GM21367 (cell line): ENCODE data around the gene ZFYVE9.
"Not testable (repeated sequence)": the region's sequence is repeated elsewhere in the genome, so short reads cannot be mapped to it uniquely, and the experiment has no call there.

Experiments
- ATAC-seq: cut with Tn5 transposase; IDR thresholded peaks from one replicate; pipeline ENCODE4 v1.9.1; 2021; ENCODE audit not compliant: unreplicated experiment

ZFYVE9 gene

DNA sequence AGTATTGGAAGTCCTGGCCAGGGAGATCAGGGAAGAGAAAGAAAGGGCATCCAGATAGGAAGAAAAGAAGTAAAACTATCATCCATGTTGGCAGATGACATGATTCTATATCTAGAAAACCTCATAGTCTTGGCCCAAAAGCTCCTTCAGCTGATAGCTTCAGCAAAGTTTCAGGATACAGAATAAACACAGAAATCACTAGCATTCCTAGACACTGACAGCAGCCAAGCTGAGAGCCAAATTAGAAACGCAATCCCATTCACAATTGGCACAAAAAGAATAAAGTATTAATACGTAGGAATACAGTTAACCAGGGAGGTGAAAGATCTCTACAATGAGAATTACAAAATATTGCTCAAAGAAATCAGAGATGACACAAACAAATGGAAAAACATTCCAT lies 44.6 kb downstream of the ZFYVE9 start:
- ATAC-seq = no peak

DNA sequence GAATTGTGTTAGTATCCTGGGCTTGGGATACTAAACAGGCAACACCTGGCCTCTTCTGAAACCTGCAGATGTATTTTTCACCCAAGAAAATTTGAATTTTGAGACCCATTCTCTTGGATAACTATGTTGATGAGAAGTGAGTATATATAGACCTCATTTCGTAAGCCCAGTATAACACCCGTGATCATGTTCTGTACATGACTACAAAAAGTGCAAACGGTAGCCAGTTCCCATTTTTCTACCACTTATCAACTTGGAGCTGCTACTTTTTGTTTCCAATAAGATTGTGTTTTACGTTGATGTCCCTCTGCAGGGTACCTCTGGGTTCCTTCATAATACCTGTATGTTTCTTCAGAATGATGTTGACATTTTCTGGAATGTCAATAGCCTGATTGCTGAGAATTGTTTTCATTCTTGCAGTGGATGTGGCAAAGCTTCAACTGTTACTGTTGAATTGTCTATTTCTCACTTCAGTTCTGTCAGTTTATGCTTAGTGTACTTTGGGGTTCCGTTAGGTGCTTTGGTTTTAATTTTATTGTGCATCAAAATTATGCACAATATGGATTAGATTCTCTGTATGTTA lies 48.1 kb downstream of the ZFYVE9 start:
- no peak for ATAC-seq

DNA sequence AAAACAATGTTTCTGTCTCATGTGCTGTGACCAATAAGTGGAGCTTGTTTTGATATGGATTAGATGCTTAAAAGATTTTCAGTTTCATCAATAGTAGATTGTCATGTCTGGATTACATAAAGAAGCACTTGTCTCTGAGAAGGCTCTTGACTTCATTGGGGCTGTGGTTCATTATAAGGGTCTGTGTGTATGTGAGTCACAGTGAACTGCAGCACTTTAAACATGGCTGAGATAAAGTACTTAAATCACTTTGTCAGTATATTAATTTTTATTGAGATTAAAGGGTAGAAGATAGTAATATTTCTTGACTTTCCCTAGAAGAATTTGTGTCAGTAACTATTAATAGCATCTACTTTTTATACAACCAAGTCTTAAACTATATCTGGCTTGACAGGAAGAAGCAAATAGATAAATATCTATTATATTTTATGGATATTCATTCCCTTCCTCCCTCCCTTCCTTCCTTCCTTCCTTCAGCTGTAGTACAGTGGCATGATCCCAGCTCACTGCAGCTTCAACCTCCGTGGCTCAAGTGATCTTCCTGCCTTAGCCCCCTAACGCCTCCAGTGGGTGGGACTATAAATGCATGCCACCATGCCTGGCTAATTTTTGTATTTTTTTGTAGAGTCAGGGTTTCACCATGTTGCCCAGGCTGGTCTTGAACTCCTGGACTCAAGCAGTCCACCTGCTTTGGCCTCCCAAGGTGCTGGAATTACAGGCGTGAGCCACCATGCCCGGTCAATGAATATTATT lies 48.8 kb downstream of the ZFYVE9 start:
- no peak for ATAC-seq

DNA sequence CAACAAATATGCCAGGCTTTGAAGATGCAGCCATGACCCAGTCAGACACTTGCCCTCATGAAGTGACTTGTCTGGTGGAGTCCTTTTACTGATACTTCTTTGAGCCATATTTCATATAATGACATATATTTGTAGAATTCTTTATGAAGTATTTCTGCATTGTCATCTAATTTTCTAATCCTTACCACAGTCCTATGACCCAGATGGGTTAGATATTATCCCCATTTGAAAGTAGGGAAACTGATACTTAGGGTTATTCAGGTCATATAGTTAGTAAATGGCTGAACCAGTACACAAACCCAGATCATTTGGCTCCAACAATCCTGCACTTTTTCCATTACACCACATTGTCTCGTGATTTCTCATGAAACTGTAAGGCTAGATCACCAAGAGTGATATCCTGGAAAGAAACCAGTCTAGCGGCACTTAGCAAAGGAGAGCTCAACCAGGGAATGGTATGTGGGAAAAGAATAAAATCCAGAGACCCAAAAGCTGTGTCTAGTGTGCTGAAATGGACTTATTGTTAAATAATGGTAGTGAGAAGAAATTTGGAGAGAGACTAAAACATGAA lies 49.6 kb downstream of the ZFYVE9 start:
- ATAC-seq = no peak

DNA sequence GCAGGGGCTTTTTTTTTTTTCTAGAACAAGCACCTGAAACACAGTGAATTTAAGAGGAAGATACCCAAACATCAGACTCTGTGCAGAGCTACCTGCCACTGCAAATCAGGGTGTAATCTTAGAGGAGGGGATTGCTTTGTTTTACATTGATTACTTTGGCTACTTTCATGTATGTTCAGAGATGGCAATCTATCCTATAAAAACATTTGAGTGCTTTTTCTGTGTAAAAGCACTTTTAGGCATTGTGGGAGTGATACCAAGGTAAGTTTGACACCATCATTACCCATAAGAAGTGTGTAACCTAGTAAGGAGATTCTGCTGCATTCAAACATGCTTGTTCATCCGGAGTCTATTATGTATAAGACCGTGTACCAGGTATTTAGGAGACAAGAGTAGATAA lies 50.1 kb downstream of the ZFYVE9 start:
- no peak for ATAC-seq

DNA sequence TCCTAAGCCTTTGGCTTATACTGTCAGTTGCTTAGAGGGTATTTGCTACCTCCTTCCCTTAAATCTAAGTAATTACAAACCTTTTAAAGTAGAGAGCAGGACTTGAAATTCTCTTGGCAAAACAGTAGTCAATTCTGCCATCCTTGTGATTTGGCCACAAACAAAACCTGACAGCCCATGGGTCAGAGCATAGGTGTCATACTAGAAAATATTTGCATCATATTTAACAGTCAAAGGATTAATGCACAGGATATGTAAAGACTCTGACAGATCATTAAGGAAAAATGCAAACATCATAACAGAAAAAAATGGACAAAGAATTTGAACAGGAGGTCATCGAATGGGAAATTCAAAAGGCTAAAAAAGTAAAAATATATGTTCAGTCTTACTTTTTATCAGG lies 50.5 kb downstream of the ZFYVE9 start:
- no peak for ATAC-seq

DNA sequence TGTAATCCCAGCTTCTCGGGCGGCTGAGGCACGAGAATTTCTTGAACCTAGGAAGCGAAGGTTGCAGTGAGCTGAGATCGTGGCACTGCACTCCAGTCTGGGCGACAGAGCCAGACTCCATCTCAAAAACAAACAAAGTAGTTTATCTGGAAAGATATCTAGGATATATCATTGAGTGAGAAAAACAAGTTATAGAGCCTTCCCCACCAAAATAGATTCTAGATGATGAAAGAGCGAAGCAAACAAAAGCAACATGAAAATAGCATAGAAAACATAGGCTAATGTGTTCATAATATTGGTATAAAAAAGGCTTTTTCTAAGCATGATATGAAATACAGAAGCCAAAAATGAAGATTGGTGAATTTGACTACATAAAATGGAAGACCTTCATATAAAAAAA lies 52.1 kb downstream of the ZFYVE9 start:
- no peak for ATAC-seq

DNA sequence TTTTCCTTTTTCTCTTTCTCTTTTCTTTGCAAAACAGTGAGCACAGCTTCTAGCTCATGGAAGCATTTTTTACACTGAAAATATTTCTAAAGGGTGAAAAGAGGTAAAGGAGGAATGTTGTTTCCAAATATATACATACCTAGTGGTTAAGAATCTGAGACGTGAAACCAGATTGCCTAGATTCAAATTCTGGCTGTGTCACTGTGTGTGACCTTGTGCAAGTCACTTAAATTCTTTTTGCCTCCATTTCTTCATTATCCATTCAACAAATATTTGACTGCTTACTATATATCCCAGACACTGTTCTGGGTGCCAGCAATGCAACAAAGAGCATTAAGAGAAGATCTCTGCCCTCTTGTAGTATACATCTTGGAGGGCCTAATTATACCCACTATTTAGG lies 53.3 kb downstream of the ZFYVE9 start:
- no peak for ATAC-seq

DNA sequence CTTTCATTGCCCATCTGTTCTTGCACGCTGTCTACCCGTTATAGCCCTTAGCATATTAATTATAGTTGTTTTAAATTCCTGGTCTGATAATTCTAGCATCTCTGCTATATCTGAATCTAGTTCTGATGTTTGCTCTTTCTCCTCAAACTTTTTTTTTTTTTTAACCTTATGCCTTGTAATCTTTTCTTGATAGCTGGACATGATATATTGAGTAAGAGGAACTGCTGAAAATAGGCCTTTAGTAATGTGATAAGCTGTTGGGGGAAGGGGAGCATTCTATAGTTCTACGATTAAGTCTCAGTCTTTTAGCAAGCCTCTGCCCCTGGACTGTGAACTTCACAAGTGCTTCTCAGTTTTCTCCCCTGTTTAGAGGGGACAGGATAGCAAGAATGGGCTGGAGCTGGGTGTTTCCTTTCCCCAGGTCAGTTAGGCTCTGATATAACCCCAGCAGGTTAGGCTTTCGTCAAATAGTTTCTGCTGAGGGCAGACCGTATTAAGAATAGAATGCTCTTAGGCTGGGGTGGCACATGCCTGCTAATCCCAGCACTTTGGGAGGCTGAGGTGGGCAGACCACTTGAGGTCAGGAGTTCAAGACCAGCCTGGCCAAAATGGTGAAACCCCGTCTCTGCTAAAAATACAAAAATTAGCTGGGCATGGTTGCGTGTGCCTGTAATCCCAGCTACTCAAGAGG lies 62.2 kb downstream of the ZFYVE9 start:
- no peak for ATAC-seq

DNA sequence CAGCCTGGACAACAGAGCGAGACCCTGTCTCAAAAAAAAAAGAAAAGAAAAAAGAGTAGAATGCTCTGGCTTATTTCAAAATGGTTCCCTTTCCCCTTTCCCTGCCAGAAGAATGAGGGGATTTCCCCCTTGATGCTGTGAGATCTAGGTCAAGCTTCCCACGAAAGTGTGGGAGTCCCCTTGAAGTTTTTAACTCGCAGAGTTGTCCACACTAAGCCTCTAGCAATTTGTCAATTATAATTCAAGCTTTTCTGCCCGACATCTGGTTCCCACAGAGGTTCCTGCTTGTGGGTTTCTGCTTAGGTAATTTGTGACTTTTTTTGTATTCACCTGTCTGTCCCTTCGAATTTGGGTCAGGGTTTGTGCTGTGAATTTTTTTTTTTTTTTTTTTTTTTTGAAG lies 62.8 kb downstream of the ZFYVE9 start:
- ATAC-seq = no peak

DNA sequence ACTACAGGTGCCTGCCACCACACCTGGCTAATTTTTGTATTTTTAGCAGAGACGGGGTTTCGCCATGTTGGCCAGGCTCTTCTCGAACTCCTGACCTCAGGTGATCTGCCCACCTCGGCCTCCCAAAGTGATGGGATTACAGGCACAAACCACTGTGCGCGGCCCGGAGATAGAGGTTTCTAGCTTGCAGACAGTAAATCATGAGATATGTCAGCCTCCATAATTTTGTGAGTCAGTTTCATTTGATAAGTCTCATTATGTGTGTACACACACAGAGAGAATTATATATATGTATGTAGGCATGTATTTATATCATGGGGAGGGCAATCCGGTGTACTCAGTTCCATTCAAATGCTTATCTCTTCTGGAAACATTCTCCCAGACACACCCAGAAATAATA lies 64.8 kb downstream of the ZFYVE9 start:
- not testable (repeated sequence) for ATAC-seq

DNA sequence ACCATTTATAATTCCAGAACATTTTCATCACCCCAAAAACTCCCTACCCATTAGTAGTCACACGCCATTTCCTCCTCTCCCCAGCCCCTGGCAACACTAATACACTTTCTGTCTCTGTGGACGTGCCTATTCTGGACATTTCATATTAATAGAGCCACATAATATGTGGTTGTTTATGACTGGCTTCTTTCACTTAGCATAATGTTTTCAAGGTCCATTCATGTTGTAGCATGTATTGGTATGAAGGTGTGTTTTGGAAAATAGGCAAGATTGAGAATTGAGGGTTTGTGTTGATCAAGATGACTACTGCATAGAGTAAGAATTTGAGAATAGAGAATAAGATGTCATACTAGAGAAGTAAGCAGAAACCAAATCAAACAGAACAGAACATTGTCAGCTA lies 67.5 kb downstream of the ZFYVE9 start:
- ATAC-seq = no peak

DNA sequence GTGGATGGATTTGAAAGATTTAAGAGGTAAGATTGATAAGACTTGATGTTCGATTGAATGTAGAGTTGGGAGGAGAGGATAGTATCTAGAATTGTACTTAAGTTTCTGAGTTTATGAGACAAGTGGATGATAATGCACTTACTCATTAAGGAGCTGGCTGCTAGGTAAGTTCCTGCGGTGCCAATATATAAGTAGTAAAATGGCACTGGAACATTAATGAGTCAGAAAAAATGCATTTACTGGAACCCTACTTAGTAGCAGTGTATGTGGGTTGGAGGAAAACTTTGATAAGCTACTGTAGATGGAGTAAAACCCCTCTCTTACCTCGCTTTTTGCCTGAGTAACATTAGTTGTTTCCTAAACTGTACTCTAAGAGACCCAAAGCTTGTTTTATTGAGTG lies 68.2 kb downstream of the ZFYVE9 start:
- no peak for ATAC-seq

DNA sequence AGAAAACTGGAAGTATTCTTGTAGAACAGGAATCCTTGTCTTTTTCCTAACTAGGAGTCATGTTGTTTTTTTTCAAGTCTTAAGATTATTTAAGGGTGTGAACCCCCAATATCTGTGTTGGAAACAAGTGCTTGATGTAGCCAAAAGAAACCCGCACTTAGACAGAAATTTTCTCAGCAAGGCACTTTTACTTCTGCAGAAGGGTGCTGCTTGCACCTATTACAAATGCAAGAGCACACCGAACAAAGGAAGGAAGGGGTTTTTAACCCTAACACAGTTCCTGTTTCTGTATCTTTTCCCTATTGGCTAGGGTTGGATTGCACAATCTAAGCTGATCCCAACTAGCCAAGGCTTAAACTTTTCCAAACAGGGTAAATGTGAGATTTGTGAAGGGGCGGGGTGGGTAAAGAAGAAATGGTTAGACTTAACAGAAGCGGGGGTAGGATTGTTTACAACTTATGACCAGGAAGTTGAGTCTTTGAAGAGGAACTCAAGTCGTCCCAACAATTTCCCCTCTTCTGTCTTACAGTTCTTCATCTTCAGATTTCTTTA lies 75.1 kb downstream of the ZFYVE9 start:
- no peak for ATAC-seq

DNA sequence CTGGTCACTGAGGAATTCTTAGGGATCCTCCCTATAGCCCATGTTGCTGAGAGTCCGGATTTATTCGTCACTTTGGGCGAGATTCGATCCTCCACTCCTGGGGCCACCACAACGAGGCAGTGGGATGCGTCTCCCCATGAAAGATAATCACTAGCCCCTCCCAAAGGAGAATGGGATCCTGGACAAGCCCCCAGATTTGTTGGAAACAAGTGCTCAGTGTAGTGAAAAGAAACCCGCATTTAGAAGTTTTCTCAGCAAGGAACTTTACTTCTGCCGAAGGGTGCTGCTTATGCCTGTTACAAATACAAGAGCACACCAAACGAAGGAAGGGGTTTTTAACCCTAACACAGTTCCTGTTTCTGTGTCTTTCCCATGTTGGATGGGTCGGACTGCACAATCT lies 83.3 kb downstream of the ZFYVE9 start:
- ATAC-seq = no peak

DNA sequence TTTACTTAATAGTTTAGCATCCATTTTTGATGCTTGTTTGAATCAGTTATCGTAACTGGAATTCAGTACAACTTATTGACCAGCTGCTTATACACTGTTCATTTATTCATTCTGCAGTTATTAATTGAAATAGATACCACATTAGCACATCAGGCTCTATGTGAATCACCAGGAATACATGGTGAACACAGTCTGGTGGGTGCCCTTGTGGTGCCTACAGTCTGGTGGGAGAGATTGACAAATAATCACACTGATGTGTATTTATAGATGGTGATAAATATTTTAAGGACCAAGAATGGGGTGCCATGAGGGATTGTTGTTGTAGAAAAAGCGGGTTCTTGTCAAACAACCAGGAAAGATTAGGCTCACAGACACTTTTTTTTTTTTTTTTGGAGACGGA lies 87.6 kb downstream of the ZFYVE9 start:
- no peak for ATAC-seq

DNA sequence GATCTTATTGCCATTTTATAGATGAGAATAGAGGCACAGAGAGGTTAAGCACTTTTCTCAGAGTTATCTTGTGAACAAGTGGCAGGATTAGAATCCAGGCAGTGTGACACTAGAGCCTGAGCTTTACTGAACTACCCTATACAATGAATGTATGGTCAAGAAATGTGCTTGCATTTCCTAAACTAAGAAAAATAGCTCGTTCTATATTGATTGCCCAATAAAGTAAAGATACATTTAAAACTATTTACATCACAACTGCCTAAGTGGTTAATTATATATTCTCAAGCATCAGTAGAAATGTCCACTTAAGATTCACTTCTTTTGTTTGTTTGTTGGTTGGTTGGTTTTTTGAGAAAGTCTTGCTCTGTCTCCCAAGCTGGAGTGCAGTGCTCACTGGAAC lies 91.6 kb downstream of the ZFYVE9 start:
- ATAC-seq = no peak

DNA sequence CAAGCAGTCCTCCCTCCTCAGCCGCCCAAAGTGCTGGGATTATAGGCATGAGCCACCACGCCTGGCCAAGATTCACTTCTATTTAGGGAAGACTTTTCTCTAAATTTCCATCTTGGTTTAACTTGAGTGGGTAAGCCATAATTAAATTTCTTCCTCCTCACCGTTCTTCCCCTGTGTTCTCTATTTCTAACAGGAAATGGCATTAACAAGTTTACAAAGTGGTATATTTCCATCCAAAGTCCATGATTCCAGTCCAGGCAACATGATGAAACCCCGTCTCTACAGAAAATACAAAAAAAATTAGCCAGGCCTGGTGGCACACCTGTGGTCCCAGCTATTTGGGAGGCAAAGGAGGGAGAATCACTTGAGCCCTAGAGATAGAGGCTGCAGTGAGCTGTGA lies 92.1 kb downstream of the ZFYVE9 start:
- no peak for ATAC-seq

DNA sequence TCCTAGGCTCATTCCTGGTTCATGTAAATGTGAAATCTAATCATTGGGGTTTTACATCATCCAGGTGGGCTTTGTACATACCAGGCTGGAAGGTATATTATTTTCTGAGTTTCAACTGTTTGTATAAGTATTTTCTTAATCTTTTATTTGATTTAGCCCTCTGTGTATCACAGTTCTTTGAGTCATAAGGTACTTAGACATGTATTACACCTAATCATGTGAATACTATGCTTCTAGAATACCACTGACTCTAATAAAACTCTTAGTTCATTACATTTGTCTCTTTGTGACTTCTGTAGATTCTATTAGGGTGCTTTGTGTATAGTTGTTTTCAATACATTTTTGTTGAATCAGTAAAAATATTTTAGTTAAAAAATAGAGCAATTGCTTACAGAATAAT lies 92.8 kb downstream of the ZFYVE9 start:
- ATAC-seq = no peak

DNA sequence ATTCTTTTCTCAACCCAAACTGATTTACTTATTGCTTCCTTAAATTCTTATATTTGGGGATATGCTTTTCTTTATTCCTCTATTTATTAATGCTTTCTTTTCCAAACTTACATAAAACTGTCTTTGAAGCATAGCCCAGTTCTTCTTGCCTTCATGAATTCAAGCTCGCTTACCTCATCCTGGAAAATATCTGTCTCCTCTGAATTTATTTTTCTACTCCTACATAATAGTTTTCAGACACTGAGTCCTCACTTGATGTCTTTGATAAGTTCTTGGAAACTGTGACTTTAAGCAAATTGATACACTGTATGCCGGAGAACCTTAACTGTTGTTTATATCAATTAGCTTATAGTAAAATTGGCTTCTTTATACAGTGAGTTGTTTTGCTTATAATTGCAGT lies 93.8 kb downstream of the ZFYVE9 start:
- no peak for ATAC-seq

DNA sequence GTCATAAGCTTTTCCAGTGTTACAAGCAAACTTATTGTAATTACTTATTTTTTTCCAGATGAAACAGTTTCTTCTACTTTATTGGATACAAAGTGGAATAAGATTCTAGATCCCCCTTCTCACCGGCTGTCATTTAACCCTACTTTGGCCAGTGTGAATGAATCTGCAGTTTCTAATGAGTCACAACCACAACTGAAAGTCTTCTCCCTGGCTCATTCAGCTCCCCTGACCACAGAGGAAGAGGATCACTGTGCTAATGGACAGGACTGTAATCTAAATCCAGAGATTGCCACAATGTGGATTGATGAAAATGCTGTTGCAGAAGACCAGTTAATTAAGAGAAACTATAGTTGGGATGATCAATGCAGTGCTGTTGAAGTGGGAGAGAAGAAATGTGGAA lies 95.5 kb downstream of the ZFYVE9 start:
- ATAC-seq = no peak

DNA sequence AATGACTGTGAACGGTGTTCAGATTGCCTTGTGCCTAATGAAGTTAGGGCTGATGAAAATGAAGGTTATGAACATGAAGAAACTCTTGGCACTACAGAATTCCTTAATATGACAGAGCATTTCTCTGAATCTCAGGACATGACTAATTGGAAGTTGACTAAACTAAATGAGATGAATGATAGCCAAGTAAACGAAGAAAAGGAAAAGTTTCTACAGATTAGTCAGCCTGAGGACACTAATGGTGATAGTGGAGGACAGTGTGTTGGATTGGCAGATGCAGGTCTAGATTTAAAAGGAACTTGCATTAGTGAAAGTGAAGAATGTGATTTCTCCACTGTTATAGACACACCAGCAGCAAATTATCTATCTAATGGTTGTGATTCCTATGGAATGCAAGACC lies 96.6 kb downstream of the ZFYVE9 start:
- ATAC-seq = no peak
